Measurements from ENCODE around the gene CHST11. TPM values are rescaled to one million over a fixed set of nuclear protein-coding genes. Genes with fewer than 3 reads are reported as not detected.

CHST11 gene
- total RNA-seq, 3 donors from 2014 or later, result 12.5 to 16.4 (median 15.5) TPM

GRCh38 chr12:104604070-104604994, 147.6 kb downstream of the CHST11 start:
- TF ChIP-seq CTCF (IDR thresholded peaks at IDR 0.05) (no peak), POLR2A (IDR thresholded peaks at IDR 0.05) (no peak), POLR2AphosphoS5 (IDR thresholded peaks at IDR 0.05) (peak in 1 of 3 donors; percentile 79)
- H3K9me3 ChIP-seq, result no peaks in the 10 kb centered on the region
- H3K27ac ChIP-seq, result peak overlapping the region; percentile 56 to 87
- H3K36me3 ChIP-seq, result no peaks in the 10 kb centered on the region
- DNase-seq (ENCODE audit: low spot score in 2 of 2), result peak in 1 of 2 donors; percentile 51
- intact Hi-C loops (cut with DNase I; ENCODE audit: low total_unique reads), result no loop called here
- no peaks in the 10 kb centered on the region for H3K4me1 ChIP-seq
- no peaks in the 10 kb centered on the region for H3K27me3 ChIP-seq
- H3K4me3 ChIP-seq, result no peak overlapping the region

GRCh38 chr12:104604995-104605675, 148.4 kb downstream of the CHST11 start:
- peak overlapping the region in 1 of 3 donors; percentile 46 for H3K4me3 ChIP-seq
- no peaks in the 10 kb centered on the region for H3K36me3 ChIP-seq
- H3K4me1 ChIP-seq, result no peaks in the 10 kb centered on the region
- TF ChIP-seq CTCF (IDR thresholded peaks at IDR 0.05) (no peak), POLR2A (IDR thresholded peaks at IDR 0.05) (no peak), POLR2AphosphoS5 (IDR thresholded peaks at IDR 0.05) (no peak)
- H3K27ac ChIP-seq, result peak overlapping the region; percentile 1 to 88
- no peak for DNase-seq (ENCODE audit: low spot score in 2 of 2)
- intact Hi-C loops (cut with DNase I; ENCODE audit: low total_unique reads), result no loop called here
- H3K9me3 ChIP-seq, result no peaks in the 10 kb centered on the region
- no peaks in the 10 kb centered on the region for H3K27me3 ChIP-seq

- Histone ChIP-seq H3K4me1 (no peaks in the 10 kb centered on the region), H3K36me3 (no peaks in the 10 kb centered on the region), H3K27me3 (no peaks in the 10 kb centered on the region), H3K9me3 (no peaks in the 10 kb centered on the region), H3K4me3 (peak overlapping the region in 1 of 3 donors; percentile 46), H3K27ac (peak overlapping the region; percentile 1 to 88)
- peak in 1 of 2 donors; percentile 29 for DNase-seq (ENCODE audit: low spot score in 2 of 2)
- intact Hi-C loops (cut with DNase I; ENCODE audit: low total_unique reads), result no loop called here
- TF ChIP-seq POLR2A (IDR thresholded peaks at IDR 0.05) (no peak), POLR2AphosphoS5 (IDR thresholded peaks at IDR 0.05) (peak in 2 of 3 donors; percentile 33 to 61)
These were observed 148.9 kb downstream of the CHST11 start for GRCh38 chr12:104605685-104606084.

GRCh38 chr12:104608998-104609397, 152.2 kb downstream of the CHST11 start:
- TF ChIP-seq CTCF (IDR thresholded peaks at IDR 0.05), result no peak
- no peak for TF ChIP-seq POLR2AphosphoS5 (IDR thresholded peaks at IDR 0.05)
- no peak for TF ChIP-seq POLR2A (IDR thresholded peaks at IDR 0.05)
- no peak overlapping the region for H3K27ac ChIP-seq
- no peaks in the 10 kb centered on the region for H3K36me3 ChIP-seq
- no peak overlapping the region for H3K4me3 ChIP-seq
- intact Hi-C loops (cut with DNase I; ENCODE audit: low total_unique reads), result no loop called here
- DNase-seq (ENCODE audit: low spot score in 2 of 2), result no peak
- H3K27me3 ChIP-seq, result no peaks in the 10 kb centered on the region
- no peaks in the 10 kb centered on the region for H3K4me1 ChIP-seq
- H3K9me3 ChIP-seq, result no peaks in the 10 kb centered on the region

- DNase-seq (ENCODE audit: low spot score in 2 of 2), result no peak
- no peaks in the 10 kb centered on the region for H3K9me3 ChIP-seq
- TF ChIP-seq POLR2A (IDR thresholded peaks at IDR 0.05) (no peak), POLR2AphosphoS5 (IDR thresholded peaks at IDR 0.05) (no peak), CTCF (IDR thresholded peaks at IDR 0.05) (no peak)
- no peaks in the 10 kb centered on the region for H3K36me3 ChIP-seq
- intact Hi-C loops (cut with DNase I; ENCODE audit: low total_unique reads), result no loop called here
- H3K27me3 ChIP-seq, result no peaks in the 10 kb centered on the region
- no peaks in the 10 kb centered on the region for H3K4me1 ChIP-seq
- no peak overlapping the region for H3K4me3 ChIP-seq
- H3K27ac ChIP-seq, result no peak overlapping the region
These were observed 152.7 kb downstream of the CHST11 start for GRCh38 chr12:104609445-104609844.

Measured in breast epithelium (tissue), 4 donors.